ENCODE results near the gene MAML3. TPM values are rescaled to one million over a fixed set of nuclear protein-coding genes. Genes with fewer than 3 reads are reported as not detected.

The MAML3 gene
- total RNA-seq = 0.52 and 1.9 TPM in 2 replicates

GRCh38 chr4:140153718-140154571 lies at the start of gene MAML3:
MAML3 (minus strand) TSS chr4:140154184; CDS start chr4:140153327, 857 bp downstream.

Other genes with a start within 250 kb of the MAML3 start
- 16.8 and 44.4 TPM in 2 replicates for gene SCOC, start 219.5 kb upstream of the MAML3 start, total RNA-seq

Measured in bronchial smooth muscle cell (primary cell).